T-helper 2 cell treated with Interferon-gamma antibody and Interleukin-4, amounts not matched to agents 5 μg/mL and 100 μg/mL, for 36 hours (primary cell): ENCODE data around the gene TPST1.

Experiments used
- DNase-seq: peaks from one replicate; pipeline ENCODE4 v3.0.0; 2021; ENCODE audit warnings: low spot score
- H3K27ac Mint-ChIP-seq: one replicate; pipeline ENCODE4 v1.8.0; 2021; ENCODE audit warnings: mild to moderate bottlenecking, mixed read lengths
- H3K27me3 Mint-ChIP-seq: one replicate; pipeline ENCODE4 v1.8.0; 2021; ENCODE audit warnings: low read depth, mixed read lengths
- H3K36me3 Mint-ChIP-seq: one replicate; pipeline ENCODE4 v1.8.0; 2021; ENCODE audit warnings: low read depth, mixed read lengths
- H3K4me1 Mint-ChIP-seq: one replicate; pipeline ENCODE4 v1.8.0; 2021; ENCODE audit warnings: low read depth, mixed read lengths
- H3K4me3 Mint-ChIP-seq: one replicate; pipeline ENCODE4 v1.8.0; 2022; ENCODE audit warnings: mild to moderate bottlenecking, moderate library complexity, mixed read lengths
- H3K9me3 Mint-ChIP-seq: one replicate; pipeline ENCODE4 v1.8.0; 2021; ENCODE audit warnings: mixed read lengths

The TPST1 gene

DNA sequence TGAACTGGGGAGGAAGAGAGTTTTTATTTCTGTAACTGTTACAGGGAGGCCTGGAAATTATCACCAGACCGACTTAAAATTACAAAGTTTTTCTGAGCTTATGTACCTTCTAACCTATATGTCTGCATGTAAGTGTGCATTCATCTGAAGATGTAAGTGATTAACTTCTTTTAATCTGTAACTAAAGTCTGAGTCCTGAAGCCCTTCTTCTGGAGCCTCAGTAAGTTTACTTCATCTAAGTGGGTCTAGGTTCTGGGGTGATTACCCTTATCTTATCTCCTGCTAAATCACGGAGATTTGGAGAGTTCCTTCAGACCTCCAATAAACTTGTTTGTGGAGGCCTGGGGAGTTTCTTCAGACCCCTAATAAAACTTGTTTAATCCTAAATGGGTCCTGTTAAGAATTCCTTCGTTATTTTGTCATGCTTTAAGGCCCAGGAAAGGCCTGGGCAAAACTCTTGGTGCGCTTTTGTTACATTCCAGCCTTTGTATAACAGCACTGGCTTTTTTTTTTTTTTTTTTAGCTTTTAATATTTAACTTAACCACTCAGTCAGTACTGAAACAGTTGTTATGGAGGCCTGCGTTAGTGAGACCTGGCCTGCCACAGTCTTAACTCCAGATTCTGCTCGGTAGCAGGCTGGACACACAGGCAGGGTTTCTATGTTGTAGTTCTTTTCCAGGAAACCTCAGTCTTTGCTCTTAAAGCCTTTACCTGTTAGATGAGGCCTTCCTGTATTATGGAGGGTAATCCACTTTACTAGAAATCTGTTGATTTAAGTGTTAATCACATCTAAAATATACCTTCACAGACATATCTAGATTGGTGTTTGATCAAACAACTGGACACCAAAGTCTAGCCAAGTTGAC is 33.0 kb downstream of the TPST1 start:
- no peaks in the 10 kb centered on the region for H3K27me3 Mint-ChIP-seq
- no peak for DNase-seq
- no peak overlapping the region for H3K27ac Mint-ChIP-seq
- no peaks in the 10 kb centered on the region for H3K4me1 Mint-ChIP-seq
- H3K9me3 Mint-ChIP-seq = no peaks in the 10 kb centered on the region
- no peaks in the 10 kb centered on the region for H3K36me3 Mint-ChIP-seq
- no peak overlapping the region for H3K4me3 Mint-ChIP-seq

DNA sequence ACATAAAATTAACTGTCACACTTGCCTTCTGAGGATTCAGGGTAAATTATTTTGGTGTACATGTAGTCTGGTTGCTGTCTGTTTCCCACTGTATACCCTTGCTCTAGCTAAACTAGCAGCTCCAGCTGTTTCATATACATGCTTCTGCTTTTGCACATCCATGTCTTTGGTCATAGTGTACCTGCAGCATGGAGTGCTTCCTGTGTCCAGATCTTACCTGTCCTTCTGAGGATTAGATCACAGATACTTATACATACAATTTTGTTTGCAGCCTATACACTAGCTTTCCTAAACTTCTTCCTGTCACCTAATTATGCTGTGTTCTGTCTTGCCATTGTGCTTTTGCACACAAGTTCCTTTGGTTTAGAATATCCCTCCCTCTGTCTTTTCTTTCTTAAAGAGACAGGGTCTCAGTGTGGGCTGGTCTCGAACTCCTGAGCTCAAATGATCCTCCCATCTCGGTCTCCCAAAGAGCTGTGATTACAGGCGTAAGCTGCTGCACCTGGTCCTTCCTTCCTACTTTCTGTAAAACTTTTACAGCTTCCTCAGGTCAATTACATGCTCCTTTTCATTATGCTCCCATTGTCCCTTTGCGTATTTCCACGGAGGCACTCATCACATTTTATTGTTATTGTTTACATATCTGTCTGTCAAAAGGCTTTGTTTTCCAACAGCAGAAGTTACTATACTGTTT is 33.8 kb downstream of the TPST1 start:
- no peak for DNase-seq

DNA sequence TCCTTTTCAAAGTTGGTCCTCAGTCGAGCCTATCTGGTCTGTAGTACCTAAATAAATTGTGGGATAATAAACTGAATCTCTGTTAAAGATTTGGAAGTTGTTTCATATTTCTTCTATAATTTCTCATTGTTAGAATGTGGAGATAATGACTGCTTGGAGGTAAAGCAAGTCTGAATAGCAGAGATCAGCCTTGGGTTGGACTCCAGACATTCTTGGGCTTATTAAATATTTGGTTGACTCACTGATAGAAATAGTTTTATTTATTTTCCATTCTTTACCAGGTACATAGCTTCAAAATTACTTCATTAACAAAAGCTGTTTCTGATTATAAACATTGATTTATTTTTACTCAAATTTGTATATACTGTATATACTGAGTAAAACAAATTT is 34.3 kb downstream of the TPST1 start:
- H3K4me3 Mint-ChIP-seq = no peak overlapping the region
- H3K9me3 Mint-ChIP-seq = no peaks in the 10 kb centered on the region
- H3K27me3 Mint-ChIP-seq = no peaks in the 10 kb centered on the region
- DNase-seq = no peak
- H3K36me3 Mint-ChIP-seq = no peaks in the 10 kb centered on the region
- H3K4me1 Mint-ChIP-seq = no peaks in the 10 kb centered on the region
- no peak overlapping the region for H3K27ac Mint-ChIP-seq

More for the DNA sequence above, 33.8 kb downstream of the TPST1 start:
- Mint-ChIP-seq H3K27ac (no peak overlapping the region), H3K4me3 (no peak overlapping the region), H3K4me1 (no peaks in the 10 kb centered on the region), H3K9me3 (no peaks in the 10 kb centered on the region), H3K27me3 (no peaks in the 10 kb centered on the region), H3K36me3 (no peaks in the 10 kb centered on the region)

DNA sequence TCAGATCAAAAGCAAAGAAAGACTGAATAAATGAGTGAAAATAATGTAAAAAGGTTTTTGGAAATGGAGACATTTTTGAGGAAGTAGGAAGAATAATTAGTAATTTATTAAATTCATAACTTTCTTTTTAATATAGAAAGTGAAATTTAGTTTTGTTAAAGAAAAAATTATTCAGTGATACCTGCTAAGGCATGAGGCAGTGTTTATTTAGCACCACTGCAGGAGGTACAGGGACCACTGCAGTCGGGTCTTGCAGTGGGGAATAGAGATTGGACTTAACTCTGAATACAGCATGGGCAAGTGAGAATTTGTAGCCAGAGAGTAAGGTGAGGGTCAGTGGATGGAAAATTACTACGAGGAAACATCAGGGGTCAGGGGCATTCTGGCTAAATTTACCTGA is 39.9 kb downstream of the TPST1 start:
- no peak for DNase-seq
- Mint-ChIP-seq H3K4me1 (no peaks in the 10 kb centered on the region), H3K27me3 (no peaks in the 10 kb centered on the region), H3K4me3 (no peak overlapping the region), H3K9me3 (no peaks in the 10 kb centered on the region), H3K36me3 (no peaks in the 10 kb centered on the region), H3K27ac (no peak overlapping the region)

DNA sequence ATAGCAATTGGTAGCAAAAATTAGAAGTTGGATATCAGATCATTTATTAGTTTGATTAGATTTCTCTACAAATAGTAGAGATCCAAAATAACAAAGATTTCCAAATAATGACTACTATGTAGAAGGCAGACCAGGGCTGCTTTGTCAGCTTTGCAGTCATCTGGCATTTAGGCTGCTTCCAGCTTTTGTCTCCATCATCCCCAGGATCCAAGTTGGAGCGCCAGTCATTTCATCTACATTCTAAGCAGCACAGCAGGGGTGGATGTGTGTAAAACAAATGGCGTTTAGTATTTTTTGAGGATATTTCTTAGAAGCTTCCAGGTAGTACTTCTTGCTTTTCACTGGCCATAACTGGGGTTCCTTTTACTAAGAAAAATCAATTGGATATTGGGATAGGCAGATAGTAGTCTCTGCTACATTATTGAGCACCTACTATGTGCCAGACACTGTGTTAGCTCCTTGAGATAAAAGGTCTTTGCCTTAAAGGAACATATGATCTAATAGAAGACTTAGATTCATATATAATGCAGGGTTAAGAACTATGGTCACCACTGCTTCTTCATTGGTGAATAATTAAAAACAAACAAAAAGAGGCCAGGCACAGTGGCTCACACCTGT is 41.5 kb downstream of the TPST1 start:
- Mint-ChIP-seq H3K36me3 (no peaks in the 10 kb centered on the region), H3K9me3 (no peaks in the 10 kb centered on the region), H3K4me3 (no peak overlapping the region), H3K4me1 (no peaks in the 10 kb centered on the region), H3K27ac (no peak overlapping the region), H3K27me3 (no peaks in the 10 kb centered on the region)
- DNase-seq = no peak

DNA sequence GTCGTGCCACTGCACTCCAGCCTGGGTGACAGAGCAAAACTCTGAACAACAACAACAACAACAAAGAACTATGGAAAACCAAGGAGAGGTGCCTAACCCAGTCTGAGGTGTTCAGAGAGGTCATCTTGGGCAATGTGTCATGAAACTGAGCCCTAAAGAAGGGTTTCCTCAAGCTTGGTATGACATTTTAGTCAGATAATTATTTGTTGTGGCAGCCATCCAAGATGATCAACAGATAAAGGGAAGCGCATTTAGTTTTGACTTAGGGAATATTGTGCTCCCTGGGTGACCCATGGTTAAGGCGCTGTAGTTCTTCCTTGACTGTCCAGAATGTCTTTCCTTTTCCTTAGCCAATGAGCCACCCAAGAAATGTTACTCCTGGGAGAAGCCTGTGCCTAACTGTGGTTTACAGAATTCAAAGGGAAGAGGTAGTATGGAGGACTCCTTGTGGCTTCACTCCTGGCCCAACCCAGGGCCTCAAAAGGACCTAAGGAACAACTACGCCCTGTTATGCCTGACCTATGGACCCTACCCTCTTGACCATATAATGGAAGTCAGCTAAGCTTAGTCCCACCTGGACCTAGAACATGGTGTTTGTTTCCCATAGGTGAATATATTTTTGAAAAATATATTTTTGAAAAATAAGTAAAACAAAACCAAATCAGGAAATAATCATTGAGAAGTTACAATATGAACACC is 42.4 kb downstream of the TPST1 start:
- Mint-ChIP-seq H3K27ac (no peak overlapping the region), H3K36me3 (no peaks in the 10 kb centered on the region), H3K9me3 (no peaks in the 10 kb centered on the region), H3K4me3 (no peak overlapping the region), H3K27me3 (no peaks in the 10 kb centered on the region), H3K4me1 (no peaks in the 10 kb centered on the region)
- no peak for DNase-seq

DNA sequence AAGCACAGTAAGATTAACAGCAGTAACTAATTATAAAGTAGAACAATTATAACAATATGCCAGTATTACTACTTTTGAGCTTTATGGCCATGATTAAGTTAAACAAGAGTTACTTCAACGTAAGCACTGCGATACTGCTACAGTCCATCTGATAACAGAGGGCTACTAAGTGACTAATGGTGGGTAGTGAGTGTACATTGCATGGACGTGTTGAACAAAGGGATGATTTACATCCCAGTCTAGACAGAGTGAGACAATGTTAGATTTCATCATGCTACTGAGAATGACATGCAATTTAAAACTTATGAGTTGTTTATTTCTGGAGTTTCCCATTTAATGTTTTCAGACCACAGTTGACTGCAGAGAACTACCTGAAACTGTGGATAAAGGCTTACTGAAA is 45.6 kb downstream of the TPST1 start:
- no peaks in the 10 kb centered on the region for H3K27me3 Mint-ChIP-seq
- H3K27ac Mint-ChIP-seq = no peak overlapping the region
- DNase-seq = no peak
- no peaks in the 10 kb centered on the region for H3K9me3 Mint-ChIP-seq
- H3K4me1 Mint-ChIP-seq = no peaks in the 10 kb centered on the region
- H3K4me3 Mint-ChIP-seq = no peak overlapping the region
- no peaks in the 10 kb centered on the region for H3K36me3 Mint-ChIP-seq

DNA sequence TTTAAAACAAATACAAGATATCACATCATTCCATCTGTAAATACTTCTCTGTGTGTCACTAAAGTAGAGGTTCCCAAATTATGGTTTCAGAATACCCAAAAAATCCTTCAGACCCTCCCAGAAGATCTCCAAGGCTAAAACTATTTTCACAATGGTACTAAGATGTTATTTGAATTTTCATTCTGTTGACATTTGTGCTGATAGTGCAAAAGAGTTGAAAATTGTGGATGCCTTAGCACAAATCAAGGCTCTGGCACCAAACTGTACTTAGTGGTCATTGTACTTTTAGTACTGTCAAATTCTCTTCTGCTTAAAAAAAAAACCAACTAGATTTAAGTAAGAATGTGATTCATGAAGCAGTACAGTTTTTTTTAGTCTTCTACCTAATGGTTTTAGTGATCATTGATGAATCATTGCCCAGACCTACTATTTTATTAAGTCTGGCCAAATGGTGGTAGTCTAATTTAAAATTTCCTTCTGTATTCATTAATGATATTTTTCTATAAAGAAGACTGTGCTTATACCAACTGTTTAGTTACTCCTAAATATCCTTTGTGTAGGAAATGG is 50.5 kb downstream of the TPST1 start:
- no peaks in the 10 kb centered on the region for H3K4me1 Mint-ChIP-seq
- H3K36me3 Mint-ChIP-seq = no peaks in the 10 kb centered on the region
- no peaks in the 10 kb centered on the region for H3K27me3 Mint-ChIP-seq
- H3K9me3 Mint-ChIP-seq = no peaks in the 10 kb centered on the region
- no peak for DNase-seq
- no peak overlapping the region for H3K4me3 Mint-ChIP-seq
- H3K27ac Mint-ChIP-seq = no peak overlapping the region

DNA sequence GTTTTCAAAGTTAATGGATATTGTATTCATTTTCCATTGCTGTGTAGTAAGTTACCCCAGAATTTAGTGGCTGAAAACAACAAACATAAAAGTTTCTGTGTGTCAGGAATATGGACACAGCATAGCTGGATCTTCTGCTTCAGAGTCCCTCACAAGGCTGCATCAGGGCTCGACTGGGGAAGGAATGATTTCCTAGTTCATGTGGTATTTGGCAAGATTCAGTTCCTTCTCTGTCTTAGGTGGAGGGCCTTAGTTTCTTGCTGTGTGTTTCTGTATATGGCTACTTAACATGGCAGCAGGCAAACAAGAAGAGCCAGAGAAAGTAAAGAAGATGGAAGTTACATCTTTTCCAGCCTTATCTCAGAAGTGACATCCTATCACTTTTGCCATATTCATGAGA is 51.1 kb downstream of the TPST1 start:
- Mint-ChIP-seq H3K27ac (no peak overlapping the region), H3K9me3 (no peaks in the 10 kb centered on the region), H3K4me1 (no peaks in the 10 kb centered on the region), H3K4me3 (no peak overlapping the region), H3K36me3 (no peaks in the 10 kb centered on the region), H3K27me3 (no peaks in the 10 kb centered on the region)
- no peak for DNase-seq

DNA sequence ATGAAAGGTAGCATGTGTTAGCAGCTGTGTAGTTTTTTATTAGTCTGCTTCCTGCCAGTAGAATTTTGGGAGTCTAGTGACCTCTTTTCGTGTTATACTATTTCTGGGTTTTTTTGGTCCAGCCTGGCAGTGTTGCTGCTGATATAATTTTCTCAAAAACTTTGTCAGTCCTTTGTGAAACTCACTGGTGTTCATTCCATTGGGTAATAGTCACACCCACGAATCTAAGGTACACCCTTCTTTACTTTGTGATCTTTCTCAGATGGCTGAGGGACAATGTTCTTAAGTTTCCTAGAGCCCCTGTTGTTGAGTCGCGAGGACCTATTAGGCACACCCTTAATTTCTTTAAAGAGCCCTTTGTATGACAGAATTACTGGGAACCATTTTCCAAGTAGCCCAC is 52.3 kb downstream of the TPST1 start:
- Mint-ChIP-seq H3K27ac (no peak overlapping the region), H3K27me3 (no peaks in the 10 kb centered on the region), H3K9me3 (no peaks in the 10 kb centered on the region), H3K4me1 (no peaks in the 10 kb centered on the region), H3K36me3 (no peaks in the 10 kb centered on the region), H3K4me3 (no peak overlapping the region)
- DNase-seq = no peak

DNA sequence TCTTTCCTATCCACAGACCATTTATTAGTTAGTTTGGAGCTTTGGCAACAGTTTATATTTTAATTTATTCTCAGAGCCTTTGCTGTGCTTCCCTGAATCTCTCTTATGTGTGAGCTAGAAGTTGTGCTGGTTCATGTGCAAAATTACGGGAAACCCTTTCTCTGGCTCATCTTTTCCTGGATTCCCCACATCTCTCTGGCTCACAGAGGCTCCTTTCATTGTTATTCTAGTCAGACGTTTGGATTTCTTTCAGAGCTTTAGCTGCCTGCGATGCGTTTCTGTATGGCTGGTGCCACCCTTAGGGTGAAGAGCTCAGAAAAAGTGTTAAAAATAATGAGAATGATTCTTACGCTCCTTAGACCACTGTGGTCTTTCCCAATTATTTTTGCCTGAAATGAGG is 53.3 kb downstream of the TPST1 start:
- Mint-ChIP-seq H3K27ac (no peak overlapping the region), H3K4me1 (no peaks in the 10 kb centered on the region), H3K9me3 (peaks cover 2% of the 10 kb centered on the region), H3K4me3 (no peak overlapping the region), H3K36me3 (no peaks in the 10 kb centered on the region), H3K27me3 (no peaks in the 10 kb centered on the region)
- DNase-seq = no peak

DNA sequence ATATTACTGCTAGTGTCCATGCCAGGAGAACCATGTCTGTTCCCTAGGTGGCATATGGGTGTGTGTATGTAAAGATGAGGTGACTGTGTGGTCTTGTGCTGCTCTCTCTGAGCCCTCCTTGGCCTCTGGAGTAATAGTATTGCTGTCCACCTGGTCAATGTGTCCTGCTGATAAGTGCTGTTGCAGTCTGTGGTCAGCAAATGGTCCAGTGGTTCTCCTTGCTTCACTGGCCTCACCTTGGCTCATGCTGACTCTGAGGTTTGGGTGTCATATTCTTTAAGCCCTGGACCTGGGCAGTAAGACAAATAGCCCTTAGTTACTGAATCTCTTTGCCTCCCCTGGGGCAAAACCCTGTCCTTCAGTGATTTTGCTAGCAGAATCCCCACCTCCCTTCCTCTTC is 56.8 kb downstream of the TPST1 start:
- peaks cover 27% of the 10 kb centered on the region for H3K9me3 Mint-ChIP-seq
- H3K36me3 Mint-ChIP-seq = no peaks in the 10 kb centered on the region
- H3K27me3 Mint-ChIP-seq = no peaks in the 10 kb centered on the region
- no peak overlapping the region for H3K4me3 Mint-ChIP-seq
- no peaks in the 10 kb centered on the region for H3K4me1 Mint-ChIP-seq
- H3K27ac Mint-ChIP-seq = no peak overlapping the region
- no peak for DNase-seq

DNA sequence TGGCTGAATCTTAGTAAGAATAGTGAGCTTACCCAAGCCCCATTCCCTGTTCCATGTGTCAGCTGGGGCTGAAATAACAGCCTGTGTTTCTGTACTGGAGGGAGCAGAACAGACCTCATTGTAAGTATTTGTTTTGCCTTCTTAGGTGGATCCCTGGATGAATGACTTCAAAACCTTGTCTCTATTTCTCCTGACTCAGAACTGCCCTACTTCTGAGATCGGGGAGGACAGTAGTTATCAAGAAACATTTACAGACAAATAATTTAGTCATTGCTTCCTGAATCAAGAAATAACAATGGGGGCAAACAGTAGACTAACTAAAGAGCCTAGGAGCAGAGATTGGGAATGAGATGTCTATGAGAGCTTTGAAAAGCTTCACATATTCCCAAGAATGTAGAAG is 58.8 kb downstream of the TPST1 start:
- Mint-ChIP-seq H3K9me3 (peaks cover 32% of the 10 kb centered on the region), H3K27me3 (no peaks in the 10 kb centered on the region), H3K4me3 (no peak overlapping the region), H3K27ac (no peak overlapping the region), H3K36me3 (no peaks in the 10 kb centered on the region), H3K4me1 (no peaks in the 10 kb centered on the region)
- DNase-seq = no peak

DNA sequence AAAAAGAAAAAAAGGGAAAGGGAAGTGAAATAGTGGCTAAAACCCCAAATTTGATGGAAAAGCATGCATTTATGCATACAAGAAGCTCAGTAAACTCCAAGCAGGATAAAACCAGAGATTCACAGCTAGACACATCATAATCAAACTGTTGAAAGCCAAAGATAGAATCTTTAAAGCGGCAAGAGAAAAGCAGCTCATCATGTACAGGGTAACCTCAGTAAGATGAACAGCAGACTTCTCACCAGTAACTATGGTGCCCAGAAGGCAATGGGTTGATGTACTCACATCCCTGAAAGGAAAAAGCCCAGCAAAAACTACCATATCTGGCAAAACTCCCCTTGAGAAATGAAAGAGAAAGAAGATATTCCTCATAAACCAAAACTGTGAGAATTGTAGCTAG is 60.4 kb downstream of the TPST1 start:
- peaks cover 32% of the 10 kb centered on the region for H3K9me3 Mint-ChIP-seq
- no peak for DNase-seq
- H3K4me1 Mint-ChIP-seq = no peaks in the 10 kb centered on the region
- no peaks in the 10 kb centered on the region for H3K27me3 Mint-ChIP-seq
- no peaks in the 10 kb centered on the region for H3K36me3 Mint-ChIP-seq
- H3K4me3 Mint-ChIP-seq = no peak overlapping the region
- no peak overlapping the region for H3K27ac Mint-ChIP-seq
